ENCODE results near the gene MAP2K3.
A peak's percentile ranks its signal among the peaks of the same experiment; 100 is the strongest.

The MAP2K3 gene

GRCh38 chr17:21272881-21273792 lies 11.4 kb upstream of the MAP2K3 start:
- no peak for DNase-seq
- no peak overlapping the region for H2AFZ ChIP-seq (ENCODE audit: low read depth, low read length)
- H3K4me1 ChIP-seq (ENCODE audit: control insufficient read depth, insufficient read depth, low read depth, low read length) = peaks cover 12% of the 10 kb centered on the region
- H3K4me3 ChIP-seq (ENCODE audit: insufficient read depth in 1 of 2, low read depth in 1 of 2, low read length in 2 of 2) = no peak overlapping the region
- no peaks in the 10 kb centered on the region for H3K36me3 ChIP-seq (ENCODE audit: control insufficient read depth in 1 of 2, insufficient read depth in 2 of 2, low read depth in 1 of 2, low read length in 2 of 2)
- H3K4ac ChIP-seq (ENCODE audit: low read depth in 1 of 2, low read length in 2 of 2) = no peak overlapping the region
- no peak overlapping the region for H3K9ac ChIP-seq (ENCODE audit: low read length)
- no peak overlapping the region for H2BK15ac ChIP-seq (ENCODE audit: low read depth, poor library complexity, severe bottlenecking)
- no peaks in the 10 kb centered on the region for H3K9me3 ChIP-seq (ENCODE audit: control insufficient read depth, low read length)
- H3K27ac ChIP-seq (ENCODE audit: low read length, poor library complexity, severe bottlenecking) = no peak overlapping the region
- H2BK12ac ChIP-seq (ENCODE audit: low read length in 2 of 2) = no peak overlapping the region
- H2BK5ac ChIP-seq (ENCODE audit: low read depth, low read length, poor library complexity, severe bottlenecking) = no peak overlapping the region
- 86% methylated on average over 14 of the region's 14 CpGs for WGBS
- H3K18ac ChIP-seq (ENCODE audit: low read depth in 1 of 2, low read length in 2 of 2) = no peak overlapping the region
- H3K27me3 ChIP-seq (ENCODE audit: control insufficient read depth in 1 of 2, insufficient read depth in 1 of 2, low read length in 2 of 2) = no peaks in the 10 kb centered on the region
- H3K79me1 ChIP-seq (replicated peaks; ENCODE audit: low read length, poor library complexity, severe bottlenecking) = no peaks in the 10 kb centered on the region
- no peak overlapping the region for H3K4me2 ChIP-seq (ENCODE audit: low read length, poor library complexity, severe bottlenecking)
- no peak overlapping the region for H3K23ac ChIP-seq (ENCODE audit: low read length in 2 of 2)
- no peak overlapping the region for H4K91ac ChIP-seq (ENCODE audit: low read length)
- no peak overlapping the region for H2BK120ac ChIP-seq (ENCODE audit: low read depth, low read length)
- H3K14ac ChIP-seq (ENCODE audit: low read length in 2 of 2) = no peak overlapping the region
- H4K8ac ChIP-seq (ENCODE audit: low read length) = no peak overlapping the region
- no peak overlapping the region for H2AK5ac ChIP-seq (ENCODE audit: low read length, severe bottlenecking)

GRCh38 chr17:21275047-21275578 lies 9.4 kb upstream of the MAP2K3 start:
- H4K8ac ChIP-seq (ENCODE audit: low read length) = peak overlapping the region; percentile 94
- no peak overlapping the region for H3K23ac ChIP-seq (ENCODE audit: low read length in 2 of 2)
- no peak overlapping the region for H2BK12ac ChIP-seq (ENCODE audit: low read length in 2 of 2)
- H3K36me3 ChIP-seq (ENCODE audit: control insufficient read depth in 1 of 2, insufficient read depth in 2 of 2, low read depth in 1 of 2, low read length in 2 of 2) = no peaks in the 10 kb centered on the region
- H2BK5ac ChIP-seq (ENCODE audit: low read depth, low read length, poor library complexity, severe bottlenecking) = no peak overlapping the region
- H2BK120ac ChIP-seq (ENCODE audit: low read depth, low read length) = no peak overlapping the region
- H3K27me3 ChIP-seq (ENCODE audit: control insufficient read depth in 1 of 2, insufficient read depth in 1 of 2, low read length in 2 of 2) = no peaks in the 10 kb centered on the region
- peak overlapping the region; percentile 65 to 81 for H3K4me3 ChIP-seq (ENCODE audit: insufficient read depth in 1 of 2, low read depth in 1 of 2, low read length in 2 of 2)
- WGBS = 38% methylated on average over 19 of the region's 20 CpGs
- peak overlapping the region; percentile 81 for H4K91ac ChIP-seq (ENCODE audit: low read length)
- no peaks in the 10 kb centered on the region for H3K9me3 ChIP-seq (ENCODE audit: control insufficient read depth, low read length)
- peak overlapping the region; percentile 66 to 85 for H3K18ac ChIP-seq (ENCODE audit: low read depth in 1 of 2, low read length in 2 of 2)
- peak overlapping the region; percentile 97 for H3K4me2 ChIP-seq (ENCODE audit: low read length, poor library complexity, severe bottlenecking)
- peak overlapping the region in 1 of 2 experiments; percentile 82 for H3K4ac ChIP-seq (ENCODE audit: low read depth in 1 of 2, low read length in 2 of 2)
- H3K27ac ChIP-seq (ENCODE audit: low read length, poor library complexity, severe bottlenecking) = no peak overlapping the region
- H3K14ac ChIP-seq (ENCODE audit: low read length in 2 of 2) = no peak overlapping the region
- H2AK5ac ChIP-seq (ENCODE audit: low read length, severe bottlenecking) = no peak overlapping the region
- H2BK15ac ChIP-seq (ENCODE audit: low read depth, poor library complexity, severe bottlenecking) = peak overlapping the region; percentile 74
- DNase-seq = no peak
- no peaks in the 10 kb centered on the region for H3K79me1 ChIP-seq (replicated peaks; ENCODE audit: low read length, poor library complexity, severe bottlenecking)
- H3K4me1 ChIP-seq (ENCODE audit: control insufficient read depth, insufficient read depth, low read depth, low read length) = peaks cover 8% of the 10 kb centered on the region
- peak overlapping the region; percentile 81 for H3K9ac ChIP-seq (ENCODE audit: low read length)
- peak overlapping the region; percentile 2 for H2AFZ ChIP-seq (ENCODE audit: low read depth, low read length)

DNA sequence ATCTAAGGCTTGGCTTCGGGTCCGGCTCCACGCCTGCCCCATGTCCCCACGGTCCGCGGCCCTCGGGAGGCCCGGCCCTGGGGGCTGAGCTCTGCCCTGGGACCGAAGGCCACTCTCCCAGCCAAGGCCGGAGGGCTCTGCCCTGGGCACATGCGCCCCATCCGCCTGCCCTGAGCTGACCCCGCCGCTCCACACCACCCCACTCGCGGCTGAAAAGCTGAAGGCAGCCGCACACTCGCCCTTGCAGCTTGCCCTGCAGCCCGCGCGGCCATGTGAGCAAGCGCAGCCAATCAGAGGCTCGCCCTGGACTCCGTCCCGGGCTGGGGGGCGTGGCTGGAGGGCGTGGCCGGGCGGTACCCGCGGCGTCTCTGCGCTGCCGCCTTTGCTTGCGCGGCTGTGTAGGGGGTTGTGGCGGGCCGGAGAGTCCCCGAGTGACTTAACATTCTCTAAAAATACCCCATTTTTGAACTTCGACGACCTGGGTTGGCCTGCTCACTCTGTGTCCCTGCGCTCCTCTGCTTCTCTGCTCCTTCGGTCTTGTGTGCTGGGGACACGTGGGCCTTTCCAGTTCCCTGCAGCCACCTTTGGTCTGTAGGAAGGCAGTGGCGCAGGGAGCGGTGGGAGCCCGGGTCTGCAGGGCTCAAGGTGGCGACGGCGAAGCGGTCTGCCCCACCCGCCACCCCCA lies 8.8 kb upstream of the MAP2K3 start:
- Histone ChIP-seq H2BK15ac (ENCODE audit: low read depth, poor library complexity, severe bottlenecking) (peak overlapping the region; percentile 74), H3K23ac (ENCODE audit: low read length in 2 of 2) (no peak overlapping the region), H2AFZ (ENCODE audit: low read depth, low read length) (peak overlapping the region; percentile 51), H3K18ac (ENCODE audit: low read depth in 1 of 2, low read length in 2 of 2) (peak overlapping the region; percentile 66 to 86), H3K27ac (ENCODE audit: low read length, poor library complexity, severe bottlenecking) (no peak overlapping the region), H3K4me2 (ENCODE audit: low read length, poor library complexity, severe bottlenecking) (peak overlapping the region; percentile 97), H3K4me1 (ENCODE audit: control insufficient read depth, insufficient read depth, low read depth, low read length) (peaks cover 10% of the 10 kb centered on the region), H4K8ac (ENCODE audit: low read length) (peak overlapping the region; percentile 94), H3K4ac (ENCODE audit: low read depth in 1 of 2, low read length in 2 of 2) (peak overlapping the region; percentile 76 to 82), H2BK5ac (ENCODE audit: low read depth, low read length, poor library complexity, severe bottlenecking) (no peak overlapping the region), H3K27me3 (ENCODE audit: control insufficient read depth in 1 of 2, insufficient read depth in 1 of 2, low read length in 2 of 2) (no peaks in the 10 kb centered on the region), H3K79me1 (replicated peaks; ENCODE audit: low read length, poor library complexity, severe bottlenecking) (no peaks in the 10 kb centered on the region), H3K36me3 (ENCODE audit: control insufficient read depth in 1 of 2, insufficient read depth in 2 of 2, low read depth in 1 of 2, low read length in 2 of 2) (no peaks in the 10 kb centered on the region), H3K9me3 (ENCODE audit: control insufficient read depth, low read length) (no peaks in the 10 kb centered on the region), H2BK12ac (ENCODE audit: low read length in 2 of 2) (peak overlapping the region in 1 of 2 experiments; percentile 56), H2BK120ac (ENCODE audit: low read depth, low read length) (no peak overlapping the region), H3K9ac (ENCODE audit: low read length) (peak overlapping the region; percentile 81), H4K91ac (ENCODE audit: low read length) (peak overlapping the region; percentile 81), H3K14ac (ENCODE audit: low read length in 2 of 2) (peak overlapping the region in 1 of 2 experiments; percentile 88), H3K4me3 (ENCODE audit: insufficient read depth in 1 of 2, low read depth in 1 of 2, low read length in 2 of 2) (peak overlapping the region; percentile 65 to 81), H2AK5ac (ENCODE audit: low read length, severe bottlenecking) (no peak overlapping the region)
- DNase-seq = peak; percentile 78
- WGBS = 3% methylated on average over 37 of the region's 52 CpGs

DNA sequence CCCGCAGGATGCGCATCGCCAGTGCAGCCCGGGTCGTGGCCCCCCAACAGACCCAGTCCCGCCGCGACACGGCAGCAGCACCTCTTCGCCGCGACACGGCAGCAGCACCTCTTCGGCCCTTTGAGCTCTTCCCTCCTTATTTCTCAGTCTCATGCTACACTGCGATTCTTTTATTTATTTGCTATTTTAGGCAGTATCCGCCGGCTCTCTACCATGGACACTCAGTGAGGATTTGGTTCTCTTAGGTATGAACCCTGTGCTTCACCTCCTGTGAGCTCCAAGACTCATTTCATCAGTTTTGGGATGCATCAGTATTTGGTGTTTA lies 8.3 kb upstream of the MAP2K3 start:
- peak overlapping the region; percentile 47 to 81 for H3K4me3 ChIP-seq (ENCODE audit: insufficient read depth in 1 of 2, low read depth in 1 of 2, low read length in 2 of 2)
- no peak overlapping the region for H2BK120ac ChIP-seq (ENCODE audit: low read depth, low read length)
- H2AK5ac ChIP-seq (ENCODE audit: low read length, severe bottlenecking) = no peak overlapping the region
- no peak overlapping the region for H3K23ac ChIP-seq (ENCODE audit: low read length in 2 of 2)
- H2BK12ac ChIP-seq (ENCODE audit: low read length in 2 of 2) = peak overlapping the region in 1 of 2 experiments; percentile 56
- H3K14ac ChIP-seq (ENCODE audit: low read length in 2 of 2) = peak overlapping the region in 1 of 2 experiments; percentile 88
- peak overlapping the region in 1 of 2 experiments; percentile 86 for H3K18ac ChIP-seq (ENCODE audit: low read depth in 1 of 2, low read length in 2 of 2)
- H3K79me1 ChIP-seq (replicated peaks; ENCODE audit: low read length, poor library complexity, severe bottlenecking) = no peaks in the 10 kb centered on the region
- no peaks in the 10 kb centered on the region for H3K36me3 ChIP-seq (ENCODE audit: control insufficient read depth in 1 of 2, insufficient read depth in 2 of 2, low read depth in 1 of 2, low read length in 2 of 2)
- H4K8ac ChIP-seq (ENCODE audit: low read length) = peak overlapping the region; percentile 66
- no peak overlapping the region for H2BK15ac ChIP-seq (ENCODE audit: low read depth, poor library complexity, severe bottlenecking)
- WGBS = 23% methylated on average over 17 of the region's 17 CpGs
- H3K27me3 ChIP-seq (ENCODE audit: control insufficient read depth in 1 of 2, insufficient read depth in 1 of 2, low read length in 2 of 2) = no peaks in the 10 kb centered on the region
- peak overlapping the region; percentile 97 for H3K4me2 ChIP-seq (ENCODE audit: low read length, poor library complexity, severe bottlenecking)
- DNase-seq = no peak
- H3K9me3 ChIP-seq (ENCODE audit: control insufficient read depth, low read length) = no peaks in the 10 kb centered on the region
- no peak overlapping the region for H2BK5ac ChIP-seq (ENCODE audit: low read depth, low read length, poor library complexity, severe bottlenecking)
- H2AFZ ChIP-seq (ENCODE audit: low read depth, low read length) = peak overlapping the region; percentile 51
- H3K4me1 ChIP-seq (ENCODE audit: control insufficient read depth, insufficient read depth, low read depth, low read length) = peaks cover 10% of the 10 kb centered on the region
- no peak overlapping the region for H4K91ac ChIP-seq (ENCODE audit: low read length)
- H3K9ac ChIP-seq (ENCODE audit: low read length) = peak overlapping the region; percentile 81
- H3K4ac ChIP-seq (ENCODE audit: low read depth in 1 of 2, low read length in 2 of 2) = no peak overlapping the region
- H3K27ac ChIP-seq (ENCODE audit: low read length, poor library complexity, severe bottlenecking) = no peak overlapping the region
